Muscle of back (tissue), 11 donors: Measurements from ENCODE around the gene SLC35E1. TPM values are rescaled to one million over a fixed set of nuclear protein-coding genes. Genes with fewer than 3 reads are reported as not detected.
"Not testable (repeated sequence)": the region's sequence is repeated elsewhere in the genome, so short reads cannot be mapped to it uniquely, and the experiment has no call there.

ENCODE experiments used
- DNase-seq, 3 donors: peaks; one replicate each; pipeline versions ENCODE4 v3.0.0 to v3.0.0-alpha.2; 2013
- polyA plus RNA-seq, 10 donors: library from polyadenylated mRNA; unstranded; fragments of 120-200 nt; gene quantifications; one replicate each; pipeline ENCODE4 v1.2.1, GENCODE V29; 2013; ENCODE audit not compliant: insufficient read length in 10 of 10

Gene SLC35E1
- polyA plus RNA-seq, 10 donors: 25.9 to 32.6 (median 29.9) TPM

DNA sequence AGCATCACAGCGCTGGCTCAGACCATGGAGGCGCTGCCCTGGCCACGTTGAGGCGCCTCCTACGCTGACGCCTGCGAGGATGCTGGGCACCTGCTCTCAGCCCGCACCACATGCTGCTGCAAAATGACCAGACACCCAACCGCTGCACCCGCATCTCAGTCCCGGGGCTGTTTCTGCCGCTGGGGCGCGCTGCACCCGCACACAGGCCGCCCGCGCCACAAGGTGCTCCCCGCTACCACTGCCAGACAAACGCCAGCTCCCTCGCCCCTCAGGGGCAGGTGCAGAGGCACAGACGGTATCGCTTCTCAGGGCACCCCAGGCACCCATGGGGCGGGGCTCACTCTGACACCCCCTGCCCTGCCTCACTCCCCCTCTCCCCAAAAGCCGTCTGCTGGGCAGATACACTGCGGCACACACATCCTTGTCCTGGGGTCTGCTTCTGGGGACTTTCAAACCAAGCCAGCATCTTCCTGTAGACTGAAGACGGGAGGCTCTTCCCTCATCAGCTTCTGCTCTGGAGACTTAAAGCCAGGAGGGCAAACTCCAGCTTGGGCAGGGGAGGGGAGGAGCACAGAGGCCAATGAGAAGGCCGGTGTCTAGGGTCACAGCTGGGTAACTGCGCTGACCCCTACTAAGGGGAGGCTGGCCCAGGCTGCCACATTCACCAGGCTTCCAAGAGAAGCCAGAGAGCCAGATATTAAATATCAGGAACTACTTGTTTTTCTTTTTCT lies 46.3 kb downstream of the SLC35E1 start:
- DNase-seq: no peak

- no peak for DNase-seq
Measured at GRCh38 chr19:16524991-16525734, 47.1 kb downstream of the SLC35E1 start.

- DNase-seq: no peak
Measured at GRCh38 chr19:16522559-16523377, 49.4 kb downstream of the SLC35E1 start.

- no peak for DNase-seq
Measured at GRCh38 chr19:16521715-16522289, 50.4 kb downstream of the SLC35E1 start.

GRCh38 chr19:16520986-16521624 lies 51.1 kb downstream of the SLC35E1 start:
- DNase-seq: no peak

- DNase-seq: no peak
Measured at GRCh38 chr19:16520074-16520973, 51.9 kb downstream of the SLC35E1 start.

DNA sequence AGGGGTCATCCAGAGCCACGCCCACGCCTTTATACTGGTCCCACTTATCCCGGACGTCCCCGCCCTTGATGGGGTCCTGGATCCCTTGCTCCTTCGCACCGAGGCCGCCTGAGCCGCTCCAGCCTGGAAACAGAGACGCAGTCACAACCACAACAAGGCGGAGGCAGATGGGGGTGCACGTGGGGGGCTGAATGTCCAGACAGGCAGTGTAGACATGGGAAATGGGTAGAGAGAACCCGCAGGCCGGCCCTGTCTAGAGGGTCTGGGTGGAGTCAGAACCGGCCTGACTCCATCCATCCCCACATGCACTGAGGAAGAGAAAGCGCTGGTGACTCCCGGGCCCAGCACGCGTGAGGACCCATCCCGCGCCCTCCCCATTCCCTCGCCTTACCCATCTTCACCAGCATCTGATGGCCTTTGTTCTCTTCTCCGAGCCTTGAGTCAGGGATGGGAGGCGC lies 53.0 kb downstream of the SLC35E1 start:
- no peak for DNase-seq

GRCh38 chr19:16518483-16519229 lies 53.6 kb downstream of the SLC35E1 start:
- no peak for DNase-seq

- DNase-seq: no peak
Measured at GRCh38 chr19:16518061-16518460, 54.2 kb downstream of the SLC35E1 start.

GRCh38 chr19:16516923-16517610 lies 55.1 kb downstream of the SLC35E1 start:
- DNase-seq: no peak

DNA sequence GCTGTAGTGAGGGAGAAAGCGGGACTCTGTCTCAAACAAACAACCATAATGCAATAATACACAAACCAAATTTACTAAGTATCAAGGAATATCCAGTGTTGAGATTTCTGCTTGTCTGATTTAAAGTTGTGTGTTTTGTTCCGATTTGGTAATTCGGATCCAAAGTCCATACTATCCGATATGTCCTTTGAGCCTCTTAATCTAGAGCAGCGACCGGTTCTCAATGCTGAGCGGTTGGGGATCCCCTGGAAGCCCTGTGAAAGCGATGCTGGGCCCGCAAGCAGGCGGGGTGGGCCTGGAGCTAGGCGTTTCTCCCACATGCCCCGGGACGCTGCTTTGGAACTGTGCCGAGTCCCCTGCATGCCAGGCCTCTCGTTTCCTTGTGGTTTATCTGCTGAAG lies 55.8 kb downstream of the SLC35E1 start:
- no peak for DNase-seq

GRCh38 chr19:16514383-16515019 lies 57.7 kb downstream of the SLC35E1 start:
- DNase-seq: no peak

DNA sequence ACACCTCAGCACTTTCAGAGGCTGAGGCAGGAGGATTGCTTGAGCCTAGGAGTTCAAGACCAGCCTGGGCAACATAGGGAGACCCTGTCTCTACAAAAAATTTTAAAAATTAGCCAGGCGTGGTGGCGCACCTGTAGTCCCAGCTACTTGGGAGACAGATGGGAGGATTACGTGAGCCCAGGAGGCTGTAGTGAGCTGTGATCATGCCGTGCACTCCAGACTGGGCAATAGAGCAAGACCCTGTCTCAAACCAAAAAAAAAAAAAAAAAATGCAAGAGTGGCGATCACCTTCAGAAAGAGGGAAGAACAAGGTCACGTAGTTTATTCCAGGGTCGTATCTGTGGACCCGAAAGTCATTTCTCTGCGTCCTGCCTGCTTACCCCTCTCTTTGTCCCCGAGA lies 59.6 kb downstream of the SLC35E1 start:
- not testable (repeated sequence) for DNase-seq

DNA sequence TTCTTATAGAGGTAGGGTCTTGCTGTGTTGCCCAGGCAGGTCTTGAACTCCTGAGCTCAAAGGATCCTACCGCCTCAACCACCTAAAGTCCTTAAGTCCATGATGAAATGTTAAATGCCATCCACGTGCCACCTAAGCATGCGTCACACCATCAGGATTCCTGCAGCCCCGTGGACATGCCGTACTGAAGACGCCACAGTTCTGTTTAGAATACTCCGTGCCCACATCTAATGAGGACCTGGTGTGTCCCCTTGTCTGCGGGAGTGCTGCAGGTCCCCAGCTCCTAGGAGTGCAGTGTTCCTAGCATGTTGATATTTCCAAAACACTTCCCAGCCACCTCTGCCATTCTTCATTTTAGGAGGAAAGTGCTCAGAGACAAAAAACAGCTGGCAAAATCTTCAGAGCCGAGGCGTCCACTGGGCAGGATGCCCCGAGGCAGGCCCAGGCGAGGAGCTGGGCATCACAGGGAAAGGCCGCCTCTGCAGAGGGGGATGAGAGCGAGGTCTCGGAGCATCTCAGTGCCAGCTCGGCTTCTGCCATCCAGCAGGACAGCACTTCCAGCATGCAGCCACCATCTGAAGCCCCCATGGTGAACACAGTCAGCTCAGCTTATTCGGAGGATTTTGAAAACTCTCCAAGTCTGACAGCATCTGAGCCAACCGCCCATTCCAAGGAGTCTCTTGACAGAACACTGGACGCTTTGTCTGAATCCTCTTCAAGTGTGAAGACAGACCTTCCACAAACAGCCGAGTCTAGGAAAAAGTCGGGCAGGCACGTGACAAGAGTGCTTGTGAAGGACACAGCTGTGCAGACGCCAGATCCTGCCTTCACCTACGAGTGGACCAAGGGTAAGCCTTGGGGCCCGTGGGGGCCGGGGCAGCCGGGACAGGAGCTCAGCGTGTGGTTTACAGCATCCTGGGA lies 62.8 kb downstream of the SLC35E1 start:
- peak in 2 of 3 donors; percentile 51 to 71 for DNase-seq

DNA sequence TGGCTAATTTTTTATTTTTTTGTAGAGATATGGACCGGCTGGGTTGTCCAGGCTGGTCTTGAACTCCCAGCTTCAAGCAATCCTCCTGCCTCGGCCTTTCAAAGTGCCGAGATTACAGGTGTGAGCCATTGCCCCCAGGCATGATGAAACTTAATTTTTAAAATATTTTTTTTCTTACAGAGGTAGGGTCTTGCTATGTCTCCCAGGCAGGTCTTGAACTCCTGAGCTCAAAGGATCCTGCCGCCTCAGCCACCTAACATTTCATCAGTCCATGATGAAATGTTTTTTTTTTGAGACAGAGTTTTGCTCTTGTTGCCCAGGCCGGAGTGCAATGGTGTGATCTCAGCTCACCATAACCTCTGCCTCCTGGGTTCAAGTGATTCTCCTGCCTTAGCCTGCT lies 63.7 kb downstream of the SLC35E1 start:
- DNase-seq: no peak

GRCh38 chr19:16506961-16507360 lies 65.3 kb downstream of the SLC35E1 start:
- no peak for DNase-seq

- DNase-seq: not testable (repeated sequence)
Measured at GRCh38 chr19:16506161-16506560, 66.1 kb downstream of the SLC35E1 start.
